Activated T-helper 17 cell treated with anti-CD3 and anti-CD28 coated beads, Interleukin-2, amount 50 U/mL, for 72 hours (primary cell): ENCODE results near the gene NRG3. TPM values are rescaled to one million over a fixed set of nuclear protein-coding genes. Genes with fewer than 3 reads are reported as not detected.

Experiments
- ATAC-seq: fragments of 150-1000 bp; cut with Tn5 transposase; replicated peaks from 2 replicates; pipeline ENCODE4 v1.10.0; 2021; ENCODE audit warnings: mild to moderate bottlenecking, moderate library complexity
- H3K27ac Mint-ChIP-seq: one replicate; pipeline ENCODE4 v1.8.0; 2022; ENCODE audit warnings: mixed read lengths
- H3K27me3 Mint-ChIP-seq: one replicate; pipeline ENCODE4 v1.8.0; 2022; ENCODE audit warnings: mixed read lengths
- H3K36me3 Mint-ChIP-seq: one replicate; pipeline ENCODE4 v1.8.0; 2022; ENCODE audit warnings: low read depth, mild to moderate bottlenecking, mixed read lengths
- H3K4me1 Mint-ChIP-seq: one replicate; pipeline ENCODE4 v1.8.0; 2022; ENCODE audit warnings: mixed read lengths
- H3K4me3 Mint-ChIP-seq: one replicate; pipeline ENCODE4 v1.8.0; 2022; ENCODE audit warnings: mild to moderate bottlenecking, mixed read lengths
- H3K9me3 Mint-ChIP-seq: one replicate; pipeline ENCODE4 v1.8.0; 2022; ENCODE audit warnings: mixed read lengths
- total RNA-seq, 2 donors: library from RNA; stranded (reverse); gene quantifications; one replicate each; pipeline ENCODE4 v1.2.3, GENCODE V29; 2022

NRG3 gene
- total RNA-seq, 2 donors from 2014 or later: not detected

- no peak overlapping the region for H3K4me3 Mint-ChIP-seq
- no peak for ATAC-seq
- no peaks in the 10 kb centered on the region for H3K36me3 Mint-ChIP-seq
These were observed 516.1 kb downstream of the NRG3 start for GRCh38 chr10:82390866-82391658.

GRCh38 chr10:82391971-82392370, 517.0 kb downstream of the NRG3 start:
- no peak for ATAC-seq
- H3K4me3 Mint-ChIP-seq: no peak overlapping the region
- no peak overlapping the region for H3K27ac Mint-ChIP-seq
- no peaks in the 10 kb centered on the region for H3K4me1 Mint-ChIP-seq
- H3K27me3 Mint-ChIP-seq: no peaks in the 10 kb centered on the region
- H3K36me3 Mint-ChIP-seq: no peaks in the 10 kb centered on the region
- peaks cover 13% of the 10 kb centered on the region for H3K9me3 Mint-ChIP-seq

More at GRCh38 chr10:82390866-82391658, 516.1 kb downstream of the NRG3 start:
- Mint-ChIP-seq H3K4me1 (no peaks in the 10 kb centered on the region), H3K27ac (no peak overlapping the region), H3K9me3 (peaks cover 13% of the 10 kb centered on the region), H3K27me3 (no peaks in the 10 kb centered on the region)

DNA sequence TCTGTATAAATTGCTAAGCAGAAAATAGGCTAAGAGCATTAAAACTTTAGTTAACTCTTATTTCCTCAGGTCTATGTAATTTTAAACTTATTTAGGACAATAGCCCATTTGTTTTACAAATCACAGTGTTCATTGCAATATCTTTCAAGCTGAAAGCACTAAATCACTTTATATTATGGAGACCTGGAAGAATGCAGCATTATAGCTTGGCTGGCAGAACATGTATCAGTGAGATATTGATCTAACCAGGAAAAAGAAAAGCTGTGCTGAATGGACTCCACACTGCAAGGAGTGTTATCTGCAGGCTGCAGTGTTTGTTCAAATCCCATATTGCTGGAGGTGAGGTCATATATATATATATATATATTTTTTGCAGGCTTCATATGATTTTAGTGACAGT, 517.5 kb downstream of the NRG3 start:
- no peak for ATAC-seq
- no peaks in the 10 kb centered on the region for H3K27me3 Mint-ChIP-seq
- H3K27ac Mint-ChIP-seq: no peak overlapping the region

GRCh38 chr10:82394122-82394521, 519.1 kb downstream of the NRG3 start:
- H3K4me1 Mint-ChIP-seq: no peaks in the 10 kb centered on the region
- H3K36me3 Mint-ChIP-seq: no peaks in the 10 kb centered on the region
- ATAC-seq: no peak
- no peak overlapping the region for H3K4me3 Mint-ChIP-seq
- peaks cover 11% of the 10 kb centered on the region for H3K9me3 Mint-ChIP-seq
- no peak overlapping the region for H3K27ac Mint-ChIP-seq
- H3K27me3 Mint-ChIP-seq: no peaks in the 10 kb centered on the region

More for the DNA sequence above, 517.5 kb downstream of the NRG3 start:
- Mint-ChIP-seq H3K4me3 (no peak overlapping the region), H3K36me3 (no peaks in the 10 kb centered on the region), H3K4me1 (no peaks in the 10 kb centered on the region), H3K9me3 (peaks cover 13% of the 10 kb centered on the region)

GRCh38 chr10:82394987-82395386, 520.0 kb downstream of the NRG3 start:
- peaks cover 10% of the 10 kb centered on the region for H3K9me3 Mint-ChIP-seq
- no peaks in the 10 kb centered on the region for H3K4me1 Mint-ChIP-seq
- H3K4me3 Mint-ChIP-seq: no peak overlapping the region
- no peak overlapping the region for H3K27ac Mint-ChIP-seq
- no peaks in the 10 kb centered on the region for H3K27me3 Mint-ChIP-seq
- ATAC-seq: no peak
- H3K36me3 Mint-ChIP-seq: no peaks in the 10 kb centered on the region

DNA sequence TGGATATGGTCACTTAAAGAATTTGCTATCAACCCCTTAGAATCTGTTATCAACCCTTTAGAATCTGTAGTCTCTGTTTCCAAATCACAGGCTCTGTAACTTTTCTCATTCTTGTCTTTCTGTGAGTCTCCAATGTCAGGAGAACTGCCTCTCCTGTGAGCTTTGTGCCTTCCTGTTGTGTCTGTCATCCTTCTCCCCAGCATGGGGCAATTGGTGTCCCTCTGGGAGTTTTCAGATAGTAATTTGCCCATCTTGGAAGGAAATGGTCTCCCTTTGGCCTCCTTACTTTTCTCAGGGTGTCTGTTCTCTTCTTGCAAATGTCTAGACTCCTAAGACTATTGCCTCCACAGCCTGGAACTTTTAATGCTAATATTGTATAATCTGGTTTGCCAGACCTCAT, 521.9 kb downstream of the NRG3 start:
- Mint-ChIP-seq H3K4me1 (no peaks in the 10 kb centered on the region), H3K27me3 (no peaks in the 10 kb centered on the region), H3K9me3 (peaks cover 5% of the 10 kb centered on the region), H3K27ac (no peak overlapping the region), H3K4me3 (no peak overlapping the region), H3K36me3 (no peaks in the 10 kb centered on the region)
- no peak for ATAC-seq

- Mint-ChIP-seq H3K4me1 (no peaks in the 10 kb centered on the region), H3K27ac (no peak overlapping the region), H3K27me3 (no peaks in the 10 kb centered on the region), H3K4me3 (no peak overlapping the region), H3K36me3 (no peaks in the 10 kb centered on the region), H3K9me3 (peaks cover 5% of the 10 kb centered on the region)
- no peak for ATAC-seq
These were observed 522.9 kb downstream of the NRG3 start for GRCh38 chr10:82397854-82398253.

- H3K4me1 Mint-ChIP-seq: no peaks in the 10 kb centered on the region
- peaks cover under 1% of the 10 kb centered on the region for H3K9me3 Mint-ChIP-seq
- no peak for ATAC-seq
- H3K4me3 Mint-ChIP-seq: no peak overlapping the region
- no peaks in the 10 kb centered on the region for H3K36me3 Mint-ChIP-seq
- no peak overlapping the region for H3K27ac Mint-ChIP-seq
- no peaks in the 10 kb centered on the region for H3K27me3 Mint-ChIP-seq
These were observed 524.9 kb downstream of the NRG3 start for GRCh38 chr10:82399850-82400249.

DNA sequence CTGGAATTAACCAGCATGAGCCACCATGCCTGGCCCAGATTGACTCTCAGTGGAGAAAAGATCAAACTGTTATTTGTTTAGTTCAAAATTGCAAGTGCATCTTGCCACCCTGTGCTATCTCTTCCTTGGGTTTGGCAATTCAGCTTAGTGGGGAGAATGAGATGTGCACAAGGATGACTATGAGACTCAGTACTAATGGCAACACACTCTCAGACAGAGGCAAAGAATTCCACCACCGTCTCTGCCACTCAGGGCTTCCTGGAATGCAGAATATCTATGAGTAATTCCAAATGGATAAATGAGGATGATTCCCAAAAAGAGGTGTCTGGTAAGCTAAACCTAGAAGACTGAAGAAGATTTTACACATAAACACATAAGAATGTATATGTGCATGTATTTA, 525.8 kb downstream of the NRG3 start:
- Mint-ChIP-seq H3K4me1 (no peaks in the 10 kb centered on the region), H3K27me3 (no peaks in the 10 kb centered on the region), H3K36me3 (no peaks in the 10 kb centered on the region), H3K27ac (no peak overlapping the region), H3K4me3 (no peak overlapping the region), H3K9me3 (peaks cover 5% of the 10 kb centered on the region)
- no peak for ATAC-seq

- Mint-ChIP-seq H3K9me3 (peaks cover 5% of the 10 kb centered on the region), H3K4me1 (no peaks in the 10 kb centered on the region), H3K27ac (no peak overlapping the region), H3K36me3 (no peaks in the 10 kb centered on the region), H3K27me3 (no peaks in the 10 kb centered on the region), H3K4me3 (no peak overlapping the region)
- no peak for ATAC-seq
These were observed 528.0 kb downstream of the NRG3 start for GRCh38 chr10:82402906-82403401.

DNA sequence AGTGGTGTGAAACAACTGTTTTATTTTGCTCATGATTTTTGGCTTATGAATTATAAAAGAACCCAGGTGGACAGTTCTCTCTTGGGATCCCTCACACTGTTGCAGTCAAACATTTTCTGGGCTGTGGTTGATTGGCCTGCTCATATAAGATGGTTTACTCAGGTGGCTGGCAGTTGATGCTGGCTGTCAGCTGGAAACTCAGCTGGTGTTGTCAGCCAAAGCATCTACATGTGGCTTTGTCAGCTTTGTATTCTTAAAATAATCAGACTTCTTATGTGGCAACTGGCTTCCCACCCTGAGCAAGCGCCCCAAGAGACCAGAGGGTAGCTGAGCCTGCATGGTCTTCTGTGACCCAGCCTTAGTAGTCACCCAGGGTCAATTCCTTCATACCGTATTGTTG, 534.7 kb downstream of the NRG3 start:
- Mint-ChIP-seq H3K9me3 (peaks cover 13% of the 10 kb centered on the region), H3K27me3 (no peaks in the 10 kb centered on the region)

DNA sequence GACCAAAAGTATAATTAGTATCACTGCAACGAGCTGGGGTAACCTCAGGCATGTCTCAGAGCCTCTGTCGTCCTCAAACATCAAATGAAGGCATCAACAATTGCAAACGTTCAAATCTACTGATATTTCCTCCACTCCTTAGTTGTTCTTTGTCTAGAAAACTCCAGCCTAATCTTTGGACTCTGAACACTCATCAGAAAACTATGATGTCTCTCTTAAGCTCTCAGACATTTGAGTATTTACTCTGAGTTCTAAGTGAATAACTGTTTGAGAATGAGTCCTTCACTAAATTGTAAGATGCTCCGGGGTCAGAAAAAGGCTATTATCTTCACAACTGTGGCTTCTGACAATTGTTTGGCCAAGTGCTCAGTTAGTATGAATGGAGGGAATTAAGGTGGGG, 536.4 kb downstream of the NRG3 start:
- H3K27ac Mint-ChIP-seq: no peak overlapping the region
- no peaks in the 10 kb centered on the region for H3K36me3 Mint-ChIP-seq
- ATAC-seq: no peak
- no peak overlapping the region for H3K4me3 Mint-ChIP-seq
- no peaks in the 10 kb centered on the region for H3K4me1 Mint-ChIP-seq
- no peaks in the 10 kb centered on the region for H3K27me3 Mint-ChIP-seq
- H3K9me3 Mint-ChIP-seq: peaks cover 11% of the 10 kb centered on the region

More for the DNA sequence above, 534.7 kb downstream of the NRG3 start:
- no peak overlapping the region for H3K4me3 Mint-ChIP-seq
- H3K4me1 Mint-ChIP-seq: no peaks in the 10 kb centered on the region
- H3K27ac Mint-ChIP-seq: no peak overlapping the region
- no peaks in the 10 kb centered on the region for H3K36me3 Mint-ChIP-seq
- ATAC-seq: no peak

DNA sequence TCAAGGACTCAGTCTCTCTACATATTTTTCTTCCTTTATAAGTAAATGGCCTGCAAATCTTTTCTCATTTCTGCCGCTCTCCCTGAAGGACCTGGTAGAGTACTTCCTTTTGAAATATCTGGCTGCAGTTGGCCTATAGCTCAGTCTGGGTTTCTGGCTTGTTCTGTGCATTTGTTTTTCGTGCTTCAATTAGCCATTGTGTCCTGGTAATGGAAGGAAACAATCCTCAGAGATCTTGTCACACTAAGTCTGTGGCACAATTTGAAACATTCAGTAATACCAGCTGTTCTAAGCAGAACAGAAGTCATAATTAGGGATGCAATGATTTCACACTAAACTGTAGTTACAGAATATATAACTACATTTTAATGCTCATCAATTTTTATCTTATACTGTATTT, 545.0 kb downstream of the NRG3 start:
- no peak overlapping the region for H3K27ac Mint-ChIP-seq
- ATAC-seq: no peak
- H3K4me3 Mint-ChIP-seq: no peak overlapping the region

GRCh38 chr10:82429302-82429701, 554.3 kb downstream of the NRG3 start:
- ATAC-seq: no peak
- Mint-ChIP-seq H3K27me3 (no peaks in the 10 kb centered on the region), H3K4me3 (no peak overlapping the region), H3K4me1 (no peaks in the 10 kb centered on the region), H3K27ac (no peak overlapping the region), H3K36me3 (no peaks in the 10 kb centered on the region), H3K9me3 (peaks cover 8% of the 10 kb centered on the region)

More for the DNA sequence above, 545.0 kb downstream of the NRG3 start:
- Mint-ChIP-seq H3K4me1 (no peaks in the 10 kb centered on the region), H3K36me3 (no peaks in the 10 kb centered on the region), H3K9me3 (peaks cover 12% of the 10 kb centered on the region), H3K27me3 (no peaks in the 10 kb centered on the region)

DNA sequence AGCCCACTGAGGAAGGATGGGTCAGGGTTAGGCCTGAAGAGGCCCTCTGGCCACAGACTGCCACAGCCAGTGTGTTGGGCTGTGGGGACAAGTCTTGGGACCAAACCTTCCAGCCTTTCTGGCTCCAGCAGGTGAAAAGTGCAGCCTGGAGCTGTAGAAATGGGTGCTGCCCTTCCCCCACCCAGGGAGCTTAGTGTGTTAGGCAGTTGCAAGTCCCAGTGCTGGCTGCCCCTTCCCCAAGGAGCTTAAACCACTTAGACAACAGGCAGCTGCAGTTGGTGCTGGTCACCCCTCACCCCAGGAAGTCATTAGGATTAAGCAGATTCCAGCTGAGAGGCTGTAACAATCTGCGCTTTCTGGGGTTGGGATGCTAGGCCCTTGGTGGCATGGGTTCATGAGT, 563.3 kb downstream of the NRG3 start:
- no peaks in the 10 kb centered on the region for H3K36me3 Mint-ChIP-seq
- H3K4me3 Mint-ChIP-seq: no peak overlapping the region
- H3K9me3 Mint-ChIP-seq: peaks cover 4% of the 10 kb centered on the region
- H3K27ac Mint-ChIP-seq: no peak overlapping the region
- no peaks in the 10 kb centered on the region for H3K4me1 Mint-ChIP-seq
- ATAC-seq: no peak
- no peaks in the 10 kb centered on the region for H3K27me3 Mint-ChIP-seq
